ENCODE results near the gene SPINK9. TPM values are rescaled to one million over a fixed set of nuclear protein-coding genes. Genes with fewer than 3 reads are reported as not detected.

Gene SPINK9
- polyA plus RNA-seq, 2 of the 4 experiments (the other 2 are of a cell fraction): not detected

DNA sequence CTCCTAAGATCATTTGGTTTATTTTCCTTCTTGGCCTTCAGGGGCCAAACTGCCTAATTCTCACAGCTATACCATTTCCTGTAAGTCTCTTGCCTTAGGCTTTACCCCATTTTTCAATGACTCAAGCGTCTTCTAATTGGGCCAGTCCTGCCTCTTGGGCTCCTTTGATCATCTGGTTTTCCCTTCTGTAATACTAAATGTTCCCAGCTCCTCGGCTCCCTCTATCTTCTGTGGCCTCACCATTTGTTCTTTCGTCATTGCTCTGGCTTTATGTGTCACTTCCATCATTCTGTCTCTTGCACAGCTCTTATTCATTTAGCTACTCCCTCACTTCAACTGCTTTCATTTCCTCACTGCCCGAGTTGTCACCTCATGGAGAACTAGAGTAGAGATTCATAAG, 37.6 kb upstream of the SPINK9 start:
- CTCF ChIA-PET: no interaction called here
- Histone ChIP-seq H3K4me2 (no peak overlapping the region), H3K27ac (no peak overlapping the region), H3K9me3 (no peaks in the 10 kb centered on the region), H3K4me3 (no peak overlapping the region), H3K4me1 (no peaks in the 10 kb centered on the region)
- TF ChIP-seq, protein P1, sequence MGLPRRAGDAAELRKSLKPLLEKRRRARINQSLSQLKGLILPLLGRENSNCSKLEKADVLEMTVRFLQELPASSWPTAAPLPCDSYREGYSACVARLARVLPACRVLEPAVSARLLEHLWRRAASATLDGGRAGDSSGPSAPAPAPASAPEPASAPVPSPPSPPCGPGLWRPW (IDR thresholded peaks at IDR 0.05): no peak
- no peak for TF ChIP-seq EP300 (IDR thresholded peaks at IDR 0.05)
- TF ChIP-seq E2F6 (IDR thresholded peaks at IDR 0.05; ENCODE audit: borderline replicate concordance, low read depth): no peak
- no peak for TF ChIP-seq MAZ (IDR thresholded peaks at IDR 0.05; ENCODE audit: borderline replicate concordance, low read depth, low read length)
- TF ChIP-seq ZSCAN20 (CRISPR knock-in tag; IDR thresholded peaks at IDR 0.05): no peak
- TF ChIP-seq HDAC2 (IDR thresholded peaks at IDR 0.05): no peak
- no peak for TF ChIP-seq RARB (CRISPR knock-in tag; IDR thresholded peaks at IDR 0.05)
- no peak for TF ChIP-seq TFCP2L1 (CRISPR knock-in tag; IDR thresholded peaks at IDR 0.05)
- TF ChIP-seq MAFK (IDR thresholded peaks at IDR 0.05; ENCODE audit: partially characterized antibody): no peak
- no peak for TF ChIP-seq SREBF2 (IDR thresholded peaks at IDR 0.05)
- POLR2A ChIA-PET: no interaction called here
- DNase-seq (ENCODE audit: low read depth in 1 of 2, low spot score in 1 of 2): no peak
- FAIRE-seq: no peak
- ATAC-seq: no peak
- WGBS (ENCODE audit: missing lambda C conversion rate): 3% methylated on average over 4 of the region's 4 CpGs

DNA sequence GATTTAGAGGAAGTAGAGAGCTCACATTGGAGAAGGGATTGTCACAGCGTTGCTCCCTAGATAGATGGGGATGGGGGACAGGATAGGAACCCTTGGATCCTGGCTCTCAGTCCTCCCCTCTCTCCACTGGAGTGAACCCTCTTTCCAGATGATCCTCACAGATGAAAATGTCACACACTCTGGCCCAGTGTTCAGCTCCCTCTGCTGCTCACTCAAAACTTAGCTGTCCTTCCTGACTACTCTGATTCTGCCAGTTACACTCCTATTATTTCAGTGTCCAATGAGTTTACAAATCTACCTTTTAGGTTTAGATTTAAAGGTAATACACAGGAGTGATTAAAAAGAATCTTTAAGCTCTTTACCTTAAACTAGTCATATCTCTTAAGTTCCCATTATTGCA, 28.9 kb upstream of the SPINK9 start:
- FAIRE-seq: no peak
- Histone ChIP-seq H3K4me2 (no peak overlapping the region), H3K4me1 (no peaks in the 10 kb centered on the region), H3K9me3 (no peaks in the 10 kb centered on the region), H3K27ac (no peak overlapping the region), H3K4me3 (no peak overlapping the region)
- no peak for TF ChIP-seq FOXS1 (CRISPR knock-in tag; IDR thresholded peaks at IDR 0.05)
- TF ChIP-seq POLR2A (IDR thresholded peaks at IDR 0.05; ENCODE audit: low read length): no peak
- TF ChIP-seq HDAC2 (IDR thresholded peaks at IDR 0.05): no peak
- no peak for TF ChIP-seq NPAS2 (CRISPR knock-in tag; IDR thresholded peaks at IDR 0.05; ENCODE audit: borderline replicate concordance)
- no peak for TF ChIP-seq CBX2 (IDR thresholded peaks at IDR 0.05; ENCODE audit: borderline replicate concordance, low read depth)
- TF ChIP-seq, protein P2, sequence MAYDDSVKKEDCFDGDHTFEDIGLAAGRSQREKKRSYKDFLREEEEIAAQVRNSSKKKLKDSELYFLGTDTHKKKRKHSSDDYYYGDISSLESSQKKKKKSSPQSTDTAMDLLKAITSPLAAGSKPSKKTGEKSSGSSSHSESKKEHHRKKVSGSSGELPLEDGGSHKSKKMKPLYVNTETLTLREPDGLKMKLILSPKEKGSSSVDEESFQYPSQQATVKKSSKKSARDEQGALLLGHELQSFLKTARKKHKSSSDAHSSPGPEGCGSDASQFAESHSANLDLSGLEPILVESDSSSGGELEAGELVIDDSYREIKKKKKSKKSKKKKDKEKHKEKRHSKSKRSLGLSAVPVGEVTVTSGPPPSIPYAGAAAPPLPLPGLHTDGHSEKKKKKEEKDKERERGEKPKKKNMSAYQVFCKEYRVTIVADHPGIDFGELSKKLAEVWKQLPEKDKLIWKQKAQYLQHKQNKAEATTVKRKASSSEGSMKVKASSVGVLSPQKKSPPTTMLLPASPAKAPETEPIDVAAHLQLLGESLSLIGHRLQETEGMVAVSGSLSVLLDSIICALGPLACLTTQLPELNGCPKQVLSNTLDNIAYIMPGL (CRISPR knock-in tag; IDR thresholded peaks at IDR 0.05; ENCODE audit: borderline replicate concordance): no peak
- TF ChIP-seq RFX5 (IDR thresholded peaks at IDR 0.05): no peak
- 0% methylated on average over 1 of the region's 1 CpG for WGBS (ENCODE audit: missing lambda C conversion rate)
- CTCF ChIA-PET: interaction anchor here (0.6 kb wide), 1 partner anchor 28 kb away, joined by 3 read pairs; no protein-coding TSS in a partner anchor
- POLR2A ChIA-PET: no interaction called here
- no peak for DNase-seq (ENCODE audit: low read depth in 1 of 2, low spot score in 1 of 2)
- no peak for ATAC-seq

- Histone ChIP-seq H3K27ac (no peak overlapping the region), H3K9me3 (no peaks in the 10 kb centered on the region), H3K4me2 (no peak overlapping the region), H3K4me3 (no peak overlapping the region), H3K4me1 (no peaks in the 10 kb centered on the region)
- ATAC-seq (no peak), DNase-seq (ENCODE audit: low read depth in 1 of 2, low spot score in 1 of 2) (no peak), FAIRE-seq (no peak)
- WGBS (ENCODE audit: missing lambda C conversion rate): 3% methylated on average over 3 of the region's 3 CpGs
- ChIA-PET CTCF (no interaction called here), POLR2A (no interaction called here)
- TF ChIP-seq HEYL (CRISPR knock-in tag; IDR thresholded peaks at IDR 0.05) (no peak), EHF (CRISPR knock-in tag; IDR thresholded peaks at IDR 0.05) (no peak), CEBPB (IDR thresholded peaks at IDR 0.05) (no peak), MAX (IDR thresholded peaks at IDR 0.05) (no peak), MYC (IDR thresholded peaks at IDR 0.05; ENCODE audit: borderline replicate concordance, low read length) (no peak), EHMT2 (IDR thresholded peaks at IDR 0.05; ENCODE audit: low read depth) (no peak), SMC3 (IDR thresholded peaks at IDR 0.05) (no peak), KDM5A (IDR thresholded peaks at IDR 0.05) (no peak), PHF8 (IDR thresholded peaks at IDR 0.05; ENCODE audit: borderline replicate concordance, low read depth) (no peak), MAZ (IDR thresholded peaks at IDR 0.05; ENCODE audit: borderline replicate concordance, low read depth, low read length) (no peak), HDAC2 (IDR thresholded peaks at IDR 0.05) (no peak), EP300 (IDR thresholded peaks at IDR 0.05) (no peak)
- TF ChIP-seq, protein P3, sequence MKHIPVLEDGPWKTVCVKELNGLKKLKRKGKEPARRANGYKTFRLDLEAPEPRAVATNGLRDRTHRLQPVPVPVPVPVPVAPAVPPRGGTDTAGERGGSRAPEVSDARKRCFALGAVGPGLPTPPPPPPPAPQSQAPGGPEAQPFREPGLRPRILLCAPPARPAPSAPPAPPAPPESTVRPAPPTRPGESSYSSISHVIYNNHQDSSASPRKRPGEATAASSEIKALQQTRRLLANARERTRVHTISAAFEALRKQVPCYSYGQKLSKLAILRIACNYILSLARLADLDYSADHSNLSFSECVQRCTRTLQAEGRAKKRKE (CRISPR knock-in tag; IDR thresholded peaks at IDR 0.05; ENCODE audit: low read depth): no peak
- TF ChIP-seq, protein P4, sequence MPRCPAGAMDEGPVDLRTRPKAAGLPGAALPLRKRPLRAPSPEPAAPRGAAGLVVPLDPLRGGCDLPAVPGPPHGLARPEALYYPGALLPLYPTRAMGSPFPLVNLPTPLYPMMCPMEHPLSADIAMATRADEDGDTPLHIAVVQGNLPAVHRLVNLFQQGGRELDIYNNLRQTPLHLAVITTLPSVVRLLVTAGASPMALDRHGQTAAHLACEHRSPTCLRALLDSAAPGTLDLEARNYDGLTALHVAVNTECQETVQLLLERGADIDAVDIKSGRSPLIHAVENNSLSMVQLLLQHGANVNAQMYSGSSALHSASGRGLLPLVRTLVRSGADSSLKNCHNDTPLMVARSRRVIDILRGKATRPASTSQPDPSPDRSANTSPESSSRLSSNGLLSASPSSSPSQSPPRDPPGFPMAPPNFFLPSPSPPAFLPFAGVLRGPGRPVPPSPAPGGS (IDR thresholded peaks at IDR 0.05): no peak
- TF ChIP-seq, protein P2 (CRISPR knock-in tag; IDR thresholded peaks at IDR 0.05; ENCODE audit: borderline replicate concordance): no peak
These were observed 26.3 kb upstream of the SPINK9 start for GRCh38 chr5:148309019-148309418.

Measured in A549 (cell line).